Gastrocnemius medialis (tissue), 4 donors: Measurements from ENCODE around the gene PPIL4.

Experiments used
- POLR2A ChIP-seq, 2 donors: fragments of 450-650 bp; IDR thresholded peaks; one replicate each; pipeline ENCODE4 v1.6.1; 2017; ENCODE audit warnings: antibody characterized with exemption in 2 of 2, mild to moderate bottlenecking in 2 of 2, moderate library complexity in 2 of 2
- TF ChIP-seq, protein P1 (sequence below), 5 experiments: fragments of 450-650 bp in 3 of 5; fragments of 200-600 bp in 2 of 5; sonication (generic) in 2 of 5; IDR thresholded peaks in 4 of 5; conservative IDR thresholded peaks in 1 of 5; 1 replicate in 4 of 5; 2 replicates in 1 of 5; pipeline ENCODE4 v1.5.1; 2016 to 2019; ENCODE audit warnings: antibody characterized with exemption in 5 of 5, mild to moderate bottlenecking in 3 of 5, moderate library complexity in 3 of 5

DNA sequence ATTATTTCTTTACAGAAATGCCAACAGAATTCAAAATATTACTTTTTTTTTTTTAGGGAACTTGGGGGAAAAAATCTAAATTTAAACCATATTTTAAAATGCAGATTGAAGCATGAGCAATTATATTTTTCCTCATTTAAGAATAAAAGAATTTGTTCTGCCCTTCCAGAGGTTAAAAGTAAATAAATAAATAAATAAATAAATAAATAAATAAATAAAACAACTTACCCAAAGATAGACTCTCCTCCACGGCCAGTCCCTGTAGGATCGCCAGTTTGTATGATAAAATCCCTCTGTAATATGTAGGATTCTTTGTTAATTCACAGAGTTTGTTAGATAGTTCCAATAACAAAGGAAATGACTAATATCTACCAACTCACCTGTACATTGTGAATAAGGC, 4.7 kb downstream of the PPIL4 start:
- no peak for TF ChIP-seq POLR2A (IDR thresholded peaks at IDR 0.05)
- TF ChIP-seq, protein P1, sequence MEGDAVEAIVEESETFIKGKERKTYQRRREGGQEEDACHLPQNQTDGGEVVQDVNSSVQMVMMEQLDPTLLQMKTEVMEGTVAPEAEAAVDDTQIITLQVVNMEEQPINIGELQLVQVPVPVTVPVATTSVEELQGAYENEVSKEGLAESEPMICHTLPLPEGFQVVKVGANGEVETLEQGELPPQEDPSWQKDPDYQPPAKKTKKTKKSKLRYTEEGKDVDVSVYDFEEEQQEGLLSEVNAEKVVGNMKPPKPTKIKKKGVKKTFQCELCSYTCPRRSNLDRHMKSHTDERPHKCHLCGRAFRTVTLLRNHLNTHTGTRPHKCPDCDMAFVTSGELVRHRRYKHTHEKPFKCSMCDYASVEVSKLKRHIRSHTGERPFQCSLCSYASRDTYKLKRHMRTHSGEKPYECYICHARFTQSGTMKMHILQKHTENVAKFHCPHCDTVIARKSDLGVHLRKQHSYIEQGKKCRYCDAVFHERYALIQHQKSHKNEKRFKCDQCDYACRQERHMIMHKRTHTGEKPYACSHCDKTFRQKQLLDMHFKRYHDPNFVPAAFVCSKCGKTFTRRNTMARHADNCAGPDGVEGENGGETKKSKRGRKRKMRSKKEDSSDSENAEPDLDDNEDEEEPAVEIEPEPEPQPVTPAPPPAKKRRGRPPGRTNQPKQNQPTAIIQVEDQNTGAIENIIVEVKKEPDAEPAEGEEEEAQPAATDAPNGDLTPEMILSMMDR (IDR thresholded peaks at IDR 0.05 in 4 of 5, conservative IDR thresholded peaks at IDR 0.05 in 1 of 5) = no peak
